Measurements from ENCODE around the gene KCNRG.
"Not testable (repeated sequence)": the region's sequence is repeated elsewhere in the genome, so short reads cannot be mapped to it uniquely, and the experiment has no call there.

Gene KCNRG

DNA sequence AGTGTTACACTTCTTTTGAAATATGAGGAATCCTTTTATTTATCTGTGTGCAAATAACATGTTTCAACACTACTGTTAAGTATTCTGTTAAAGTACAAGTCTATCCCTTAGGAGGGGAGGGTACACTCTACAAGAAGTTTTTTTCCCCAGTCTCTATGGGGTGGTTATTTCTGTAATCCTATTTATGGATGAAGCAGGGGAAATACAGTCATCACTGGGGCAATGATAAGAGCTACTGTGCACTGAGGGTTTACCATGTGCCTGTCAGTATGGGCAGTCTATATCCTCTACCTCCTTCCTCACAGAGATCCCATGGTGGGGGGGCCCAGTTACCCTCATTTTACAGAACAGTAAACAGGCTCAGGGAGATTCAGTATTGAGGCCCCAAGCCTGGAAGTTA lies 35.0 kb upstream of the KCNRG start:
- H3K4me3 ChIP-seq (ENCODE audit: low read depth, low read length), result no peak overlapping the region
- TF ChIP-seq, protein P1, sequence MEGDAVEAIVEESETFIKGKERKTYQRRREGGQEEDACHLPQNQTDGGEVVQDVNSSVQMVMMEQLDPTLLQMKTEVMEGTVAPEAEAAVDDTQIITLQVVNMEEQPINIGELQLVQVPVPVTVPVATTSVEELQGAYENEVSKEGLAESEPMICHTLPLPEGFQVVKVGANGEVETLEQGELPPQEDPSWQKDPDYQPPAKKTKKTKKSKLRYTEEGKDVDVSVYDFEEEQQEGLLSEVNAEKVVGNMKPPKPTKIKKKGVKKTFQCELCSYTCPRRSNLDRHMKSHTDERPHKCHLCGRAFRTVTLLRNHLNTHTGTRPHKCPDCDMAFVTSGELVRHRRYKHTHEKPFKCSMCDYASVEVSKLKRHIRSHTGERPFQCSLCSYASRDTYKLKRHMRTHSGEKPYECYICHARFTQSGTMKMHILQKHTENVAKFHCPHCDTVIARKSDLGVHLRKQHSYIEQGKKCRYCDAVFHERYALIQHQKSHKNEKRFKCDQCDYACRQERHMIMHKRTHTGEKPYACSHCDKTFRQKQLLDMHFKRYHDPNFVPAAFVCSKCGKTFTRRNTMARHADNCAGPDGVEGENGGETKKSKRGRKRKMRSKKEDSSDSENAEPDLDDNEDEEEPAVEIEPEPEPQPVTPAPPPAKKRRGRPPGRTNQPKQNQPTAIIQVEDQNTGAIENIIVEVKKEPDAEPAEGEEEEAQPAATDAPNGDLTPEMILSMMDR (IDR thresholded peaks at IDR 0.05; ENCODE audit: low read depth, low read length, missing control alignments), result no peak
- no peak for DNase-seq (ENCODE audit: low read depth)

GRCh38 chr13:49985129-49985528 lies 30.1 kb upstream of the KCNRG start:
- H3K4me3 ChIP-seq (ENCODE audit: low read depth, low read length), result no peak overlapping the region
- DNase-seq (ENCODE audit: low read depth), result no peak
- TF ChIP-seq, protein P1 (IDR thresholded peaks at IDR 0.05; ENCODE audit: low read depth, low read length, missing control alignments), result no peak

DNA sequence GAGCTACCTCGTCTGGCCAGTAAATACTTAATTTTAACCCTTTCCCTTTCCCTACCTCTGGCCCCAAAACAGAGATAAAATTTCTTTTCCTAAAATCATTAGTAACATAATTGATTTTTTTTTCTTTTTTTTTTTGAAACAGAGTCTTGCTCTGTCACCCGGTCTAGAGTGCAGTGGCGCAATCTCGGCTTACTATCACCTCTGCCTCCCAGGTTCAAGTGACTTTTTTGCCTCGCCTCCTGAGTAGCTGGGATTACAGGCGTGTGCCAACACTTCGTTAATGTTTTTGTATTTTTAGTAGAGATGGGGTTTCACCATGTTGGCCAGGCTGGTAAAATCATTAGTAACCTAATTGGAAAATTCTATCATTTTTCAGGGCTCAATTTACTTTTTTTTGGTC lies 28.8 kb upstream of the KCNRG start:
- TF ChIP-seq, protein P1 (IDR thresholded peaks at IDR 0.05; ENCODE audit: low read depth, low read length, missing control alignments), result no peak

GRCh38 chr13:49990612-49991011 lies 24.6 kb upstream of the KCNRG start:
- DNase-seq (ENCODE audit: low read depth); H3K4me3 ChIP-seq (ENCODE audit: low read depth, low read length): not testable (repeated sequence)

More for the DNA sequence above, 28.8 kb upstream of the KCNRG start:
- no peak for DNase-seq (ENCODE audit: low read depth)
- H3K4me3 ChIP-seq (ENCODE audit: low read depth, low read length), result no peak overlapping the region

DNA sequence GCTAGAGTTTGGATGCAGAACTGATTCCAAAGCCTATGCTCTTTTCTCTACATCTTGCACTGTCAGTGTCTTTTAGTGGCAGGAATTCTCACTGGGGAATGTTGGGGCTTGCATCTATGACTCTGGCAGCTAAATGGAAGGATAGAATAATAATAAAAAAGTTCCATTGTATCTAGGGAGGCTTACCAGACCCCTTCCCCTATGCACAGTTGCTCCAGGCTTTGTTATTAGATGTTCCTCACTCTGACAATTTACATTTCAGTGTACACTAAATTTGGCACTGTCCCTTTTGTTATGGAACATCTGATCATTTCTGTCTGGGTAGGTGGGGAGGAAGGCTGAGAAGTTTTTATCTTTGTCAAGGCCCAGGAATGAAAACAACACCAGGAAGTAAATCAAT lies 22.1 kb upstream of the KCNRG start:
- H3K4me3 ChIP-seq (ENCODE audit: low read depth, low read length), result no peak overlapping the region
- TF ChIP-seq, protein P1 (IDR thresholded peaks at IDR 0.05; ENCODE audit: low read depth, low read length, missing control alignments), result no peak
- no peak for DNase-seq (ENCODE audit: low read depth)

DNA sequence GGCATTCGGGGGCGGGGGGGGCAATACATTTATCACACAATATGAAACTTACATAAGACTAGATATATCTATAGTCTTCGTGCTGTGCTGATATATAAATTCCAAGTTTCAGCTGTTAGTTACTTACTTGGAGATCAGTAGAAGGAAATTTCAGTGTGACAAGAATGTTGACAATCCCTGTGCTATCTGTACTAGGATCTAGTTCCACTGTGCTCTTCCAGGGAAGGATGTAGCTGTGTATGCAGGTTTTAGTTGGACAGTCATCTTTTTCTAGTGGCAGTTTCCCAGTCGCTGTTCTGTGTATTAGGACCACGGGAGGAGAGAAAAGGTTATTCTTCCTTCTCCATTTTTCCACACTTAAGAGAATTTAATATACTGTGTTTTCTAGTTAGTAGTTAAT lies 21.6 kb upstream of the KCNRG start:
- DNase-seq (ENCODE audit: low read depth), result no peak
- TF ChIP-seq, protein P1 (IDR thresholded peaks at IDR 0.05; ENCODE audit: low read depth, low read length, missing control alignments), result no peak
- no peak overlapping the region for H3K4me3 ChIP-seq (ENCODE audit: low read depth, low read length)

DNA sequence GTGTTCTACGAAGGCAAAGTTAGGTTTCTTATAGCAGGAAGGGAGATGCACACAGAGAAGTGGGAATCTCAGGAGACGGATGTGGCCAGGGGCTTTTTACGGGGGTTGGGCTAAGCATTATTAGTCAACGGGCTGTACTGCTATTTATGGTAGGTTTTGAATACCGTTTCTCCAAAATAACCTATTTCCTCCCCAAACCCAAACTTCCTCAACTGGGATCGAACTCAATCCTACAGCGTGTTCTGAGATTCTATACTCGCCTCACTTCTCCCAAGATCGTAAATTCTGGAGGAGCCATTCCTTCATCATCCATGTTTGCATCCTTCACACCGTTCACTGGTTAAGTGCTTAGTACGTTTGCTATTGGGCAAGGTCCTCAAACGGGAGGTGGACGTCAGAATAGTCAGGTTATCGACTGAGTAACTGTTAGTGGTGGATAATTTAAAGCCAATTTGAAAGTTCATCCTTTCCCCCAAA lies 19.6 kb upstream of the KCNRG start:
- DNase-seq (ENCODE audit: low read depth), result no peak
- H3K4me3 ChIP-seq (ENCODE audit: low read depth, low read length), result peak overlapping the region; percentile 79
- TF ChIP-seq, protein P1 (IDR thresholded peaks at IDR 0.05; ENCODE audit: low read depth, low read length, missing control alignments), result no peak
